ENCODE results near the gene AATK.
"Not testable (repeated sequence)": the region's sequence is repeated elsewhere in the genome, so short reads cannot be mapped to it uniquely, and the experiment has no call there.

AATK gene

GRCh38 chr17:81081222-81082176, 84.5 kb downstream of the AATK start:
- no peaks in the 10 kb centered on the region for H3K27me3 ChIP-seq (ENCODE audit: insufficient read depth, poor library complexity, severe bottlenecking)
- H3K4me3 ChIP-seq (ENCODE audit: severe bottlenecking) = no peak overlapping the region
- H3K4me1 ChIP-seq (ENCODE audit: insufficient read depth, poor library complexity, severe bottlenecking) = peaks cover 17% of the 10 kb centered on the region
- ATAC-seq (ENCODE audit: low read depth) (no peak), DNase-seq (ENCODE audit: low spot score) (no peak)
- no peaks in the 10 kb centered on the region for H3K9me3 ChIP-seq (ENCODE audit: severe bottlenecking)
- H3K36me3 ChIP-seq (ENCODE audit: low read depth) = peaks cover 38% of the 10 kb centered on the region
- H3K27ac ChIP-seq (ENCODE audit: poor library complexity, severe bottlenecking) = peak overlapping the region; percentile 47
- TF ChIP-seq CTCF (IDR thresholded peaks at IDR 0.05; ENCODE audit: poor library complexity, severe bottlenecking) = no peak

DNA sequence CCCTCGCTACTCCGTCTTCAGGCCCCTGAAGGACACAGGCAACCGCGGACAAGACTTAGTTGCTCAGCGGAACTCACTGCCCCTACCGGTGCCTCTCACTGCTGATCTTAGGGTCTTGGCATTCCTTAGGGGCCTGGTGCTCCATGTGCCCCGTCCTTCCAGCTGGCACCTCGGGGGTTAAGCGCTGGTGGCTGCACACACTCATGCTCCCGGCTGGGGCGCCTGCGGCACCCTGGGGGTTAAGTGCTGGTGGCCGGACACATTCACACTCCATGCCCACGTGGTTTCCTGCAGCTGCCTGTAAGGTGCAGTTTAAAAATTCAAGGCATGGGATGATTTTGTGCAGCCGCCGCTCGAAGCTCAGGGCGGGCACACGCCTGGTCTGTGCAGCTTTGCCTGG, 86.0 kb downstream of the AATK start:
- no peak for TF ChIP-seq CTCF (IDR thresholded peaks at IDR 0.05; ENCODE audit: poor library complexity, severe bottlenecking)
- no peak for DNase-seq (ENCODE audit: low spot score)
- ATAC-seq (ENCODE audit: low read depth) = no peak
- peaks cover 36% of the 10 kb centered on the region for H3K36me3 ChIP-seq (ENCODE audit: low read depth)
- peaks cover 15% of the 10 kb centered on the region for H3K4me1 ChIP-seq (ENCODE audit: insufficient read depth, poor library complexity, severe bottlenecking)
- H3K27me3 ChIP-seq (ENCODE audit: insufficient read depth, poor library complexity, severe bottlenecking) = no peaks in the 10 kb centered on the region
- no peaks in the 10 kb centered on the region for H3K9me3 ChIP-seq (ENCODE audit: severe bottlenecking)
- no peak overlapping the region for H3K27ac ChIP-seq (ENCODE audit: poor library complexity, severe bottlenecking)
- H3K4me3 ChIP-seq (ENCODE audit: severe bottlenecking) = no peak overlapping the region

GRCh38 chr17:81078026-81078913, 87.8 kb downstream of the AATK start:
- Histone ChIP-seq H3K4me1 (ENCODE audit: insufficient read depth, poor library complexity, severe bottlenecking) (peaks cover 15% of the 10 kb centered on the region), H3K36me3 (ENCODE audit: low read depth) (peaks cover 45% of the 10 kb centered on the region)
- not testable (repeated sequence) for H3K9me3 ChIP-seq (ENCODE audit: severe bottlenecking); H3K4me3 ChIP-seq (ENCODE audit: severe bottlenecking); DNase-seq (ENCODE audit: low spot score); H3K27me3 ChIP-seq (ENCODE audit: insufficient read depth, poor library complexity, severe bottlenecking); H3K27ac ChIP-seq (ENCODE audit: poor library complexity, severe bottlenecking); ATAC-seq (ENCODE audit: low read depth)

GRCh38 chr17:81076141-81076679, 89.8 kb downstream of the AATK start:
- Histone ChIP-seq H3K27me3 (ENCODE audit: insufficient read depth, poor library complexity, severe bottlenecking) (no peaks in the 10 kb centered on the region), H3K4me1 (ENCODE audit: insufficient read depth, poor library complexity, severe bottlenecking) (peaks cover 14% of the 10 kb centered on the region), H3K4me3 (ENCODE audit: severe bottlenecking) (no peak overlapping the region), H3K9me3 (ENCODE audit: severe bottlenecking) (no peaks in the 10 kb centered on the region), H3K27ac (ENCODE audit: poor library complexity, severe bottlenecking) (no peak overlapping the region), H3K36me3 (ENCODE audit: low read depth) (peaks cover 43% of the 10 kb centered on the region)
- no peak for DNase-seq (ENCODE audit: low spot score)
- TF ChIP-seq CTCF (IDR thresholded peaks at IDR 0.05; ENCODE audit: poor library complexity, severe bottlenecking) = no peak
- no peak for ATAC-seq (ENCODE audit: low read depth)

DNA sequence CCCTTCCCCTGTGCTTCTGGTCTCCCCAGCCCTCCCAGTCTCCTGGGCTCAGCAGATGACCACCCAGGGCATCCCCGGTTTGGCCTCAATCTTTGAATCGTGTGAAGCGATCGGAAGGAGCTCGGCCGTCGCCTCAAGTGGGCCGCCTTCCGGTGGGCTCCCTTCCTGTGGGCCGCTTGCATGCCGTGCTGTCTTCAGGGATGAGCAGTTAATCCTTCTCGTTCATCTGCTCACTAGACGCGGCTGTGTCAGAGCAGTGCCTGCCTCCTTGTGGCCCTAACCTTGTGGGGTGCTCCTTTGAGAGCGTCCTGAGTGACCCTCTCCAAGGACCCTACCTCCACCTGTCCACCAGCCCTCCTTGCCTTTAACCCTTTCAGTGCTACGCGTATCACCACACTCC, 90.7 kb downstream of the AATK start:
- ATAC-seq (ENCODE audit: low read depth) (no peak), DNase-seq (ENCODE audit: low spot score) (no peak)
- H3K36me3 ChIP-seq (ENCODE audit: low read depth) = peaks cover 39% of the 10 kb centered on the region
- peaks cover 23% of the 10 kb centered on the region for H3K4me1 ChIP-seq (ENCODE audit: insufficient read depth, poor library complexity, severe bottlenecking)
- H3K27ac ChIP-seq (ENCODE audit: poor library complexity, severe bottlenecking) = no peak overlapping the region
- no peak for TF ChIP-seq CTCF (IDR thresholded peaks at IDR 0.05; ENCODE audit: poor library complexity, severe bottlenecking)
- no peak overlapping the region for H3K4me3 ChIP-seq (ENCODE audit: severe bottlenecking)
- no peaks in the 10 kb centered on the region for H3K9me3 ChIP-seq (ENCODE audit: severe bottlenecking)
- no peaks in the 10 kb centered on the region for H3K27me3 ChIP-seq (ENCODE audit: insufficient read depth, poor library complexity, severe bottlenecking)
